K562 (cell line): Measurements from ENCODE around the gene VIPR2. TPM values are rescaled to one million over a fixed set of nuclear protein-coding genes. Genes with fewer than 3 reads are reported as not detected.

ENCODE experiments used
- ATAC-seq: fragments of 200-7000 bp; cut with Tn5 transposase; 3 replicates; pipeline ENCODE4 v1.9.1; 2020; ENCODE audit warnings: moderate library complexity
- BruUV-seq: library from RNA; stranded (reverse); fragments of 400-500 nt; replicated peaks from 2 replicates; lab custom pipeline; 2021; lab: Mats Ljungman, UMichigan
- CTCF ChIA-PET: fragments of 300-600 bp; formaldehyde crosslinking; extraction: SDS; loops from one replicate; lab custom pipeline; 2021; ENCODE audit warnings: low intra/inter-chr PET ratio; lab: Yijun Ruan, JAX
- POLR2A ChIA-PET: fragments of 300-600, 350-650 bp; sonication (Branson Sonifier 250); formaldehyde crosslinking; extraction: SDS; loops from one replicate; lab custom pipeline; 2021; ENCODE audit warnings: antibody characterized with exemption, inconsistent platforms; lab: Yijun Ruan, JAX
- DNase-seq, 4 experiments: peaks; one replicate each; pipeline versions ENCODE4 v3.0.0 to v3.0.0-alpha.2; 2011 to 2018; ENCODE audit warnings: low spot score in 3 of 4, mixed read lengths in 3 of 4; ENCODE audit errors: extremely low read depth in 1 of 4
- FAIRE-seq: peaks from 2 replicates; lab custom pipeline; 2011; peaks lifted over from hg19 to GRCh38; lab: Jason Lieb, UNC
- H2AFZ ChIP-seq: 2 replicates; pipeline ENCODE4 v1.6.0; 2011; ENCODE audit warnings: low read depth, low read length, control low read depth, inconsistent platforms
- H3K27ac ChIP-seq: fragments of 200-600 bp; 3 replicates; pipeline ENCODE4 v1.8.0; 2011; ENCODE audit warnings: low read depth, mild to moderate bottlenecking, control low read depth, inconsistent platforms, low read length, moderate library complexity, mixed read lengths; ENCODE audit errors: extremely low read depth
- H3K27me3 ChIP-seq, 2 experiments: fragments of 300-600 bp in 1 of 2; 2 replicates in 1 of 2; 3 replicates in 1 of 2; pipeline versions ENCODE4 v1.6.0 to v1.8.0; 2011; ENCODE audit warnings: inconsistent platforms in 2 of 2, low read length in 2 of 2, mild to moderate bottlenecking in 1 of 2, mixed read lengths in 1 of 2, moderate library complexity in 1 of 2; ENCODE audit not compliant: control insufficient read depth in 2 of 2, insufficient read depth in 2 of 2
- H3K36me3 ChIP-seq: fragments of 300-600 bp; 3 replicates; pipeline ENCODE4 v1.8.0; 2011; ENCODE audit warnings: mild to moderate bottlenecking, low read length, inconsistent platforms; ENCODE audit not compliant: control insufficient read depth, insufficient read depth
- H3K4me1 ChIP-seq, 2 experiments: fragments of 200-600 bp in 1 of 2; replicated peaks in 1 of 2; 2 replicates in 1 of 2; 3 replicates in 1 of 2; pipeline versions ENCODE4 v1.5.1 to v1.8.0; 2011; ENCODE audit warnings: inconsistent platforms in 2 of 2, low read length in 2 of 2, mild to moderate bottlenecking in 1 of 2, mixed read lengths in 1 of 2, moderate library complexity in 1 of 2; ENCODE audit not compliant: control insufficient read depth in 2 of 2, insufficient read depth in 2 of 2
- H3K4me2 ChIP-seq: 2 replicates; pipeline ENCODE4 v1.6.1; 2011; ENCODE audit warnings: low read length, control low read depth, inconsistent platforms, mixed read lengths; ENCODE audit not compliant: insufficient read depth
- H3K4me3 ChIP-seq: fragments of 200-600 bp; sonication (generic), shearing (Covaris generic); 2 replicates; pipeline ENCODE4 v1.5.1; 2016; ENCODE audit warnings: control low read depth, inconsistent platforms
- H3K79me2 ChIP-seq: fragments of 200-600 bp; 3 replicates; pipeline ENCODE4 v1.8.0; 2011; ENCODE audit warnings: low read length, inconsistent platforms; ENCODE audit not compliant: control insufficient read depth, insufficient read depth
- H3K9ac ChIP-seq, 2 experiments: 2 replicates each; pipeline versions ENCODE4 v1.6.0 to v1.6.1; 2011; ENCODE audit warnings: low read depth in 2 of 2, low read length in 2 of 2, control low read depth in 1 of 2, inconsistent platforms in 1 of 2, mild to moderate bottlenecking in 1 of 2, mixed read lengths in 1 of 2; ENCODE audit not compliant: insufficient read depth in 1 of 2
- H3K9me1 ChIP-seq: one replicate; pipeline ENCODE4 v1.6.0; 2011; ENCODE audit warnings: inconsistent platforms, mild to moderate bottlenecking, low read length, moderate library complexity; ENCODE audit not compliant: control insufficient read depth, insufficient read depth
- H3K9me3 ChIP-seq: replicated peaks from 2 replicates; pipeline ENCODE4 v1.5.1; 2011; ENCODE audit warnings: low read depth, low read length, inconsistent platforms; ENCODE audit not compliant: control insufficient read depth, insufficient read depth
- H4K20me1 ChIP-seq: replicated peaks from 2 replicates; pipeline ENCODE4 v1.6.1; 2011; ENCODE audit warnings: low read length, inconsistent platforms, mixed read lengths; ENCODE audit not compliant: control insufficient read depth, insufficient read depth
- BCOR ChIP-seq: fragments of 450-650 bp; IDR thresholded peaks from 2 replicates; pipeline ENCODE4 v1.6.1; 2016
- ZNF280A ChIP-seq: fragments of 450-650 bp; IDR thresholded peaks from 2 replicates; pipeline ENCODE4 v1.6.1; 2018; ENCODE audit warnings: mild to moderate bottlenecking, low read depth; ENCODE audit not compliant: partially characterized antibody
- WGBS: fragments of 100-300 bp; shearing (Covaris generic); methylation state at CpG from one replicate; pipeline ENCODE4 v1.1.6; 2016; ENCODE audit warnings: low coverage, mixed read lengths; ENCODE audit not compliant: insufficient coverage; ENCODE audit errors: missing lambda C conversion rate; 5-methylcytosine and 5-hydroxymethylcytosine counted together
- in situ Hi-C: fragments of 300-500 bp; cut with MboI; formaldehyde crosslinking; loops from 4 replicates; pipeline ENCODE4 v1.15.0; 2018; ENCODE audit warnings: inconsistent platforms, mixed read lengths
- intact Hi-C: fragments of 100-400 bp; cut with micrococcal nuclease; formaldehyde crosslinking; loops from 2 replicates; pipeline ENCODE4 v1.14.2; 2022
- polyA plus RNA-seq, 8 experiments: library from polyadenylated mRNA; depleted of rRNA in 4 of 8; stranded (reverse) in 5 of 8; unstranded in 3 of 8; fragments of >200 nt; fragmentation: Nextera tagmentation in 2 of 8; fragmentation: Illumina TruSeq in 1 of 8; extraction: Ambion mirVana in 2 of 8; extraction: Trizol in 1 of 8; gene quantifications; 2 replicates each; pipeline versions ENCODE4 v1.2.1 to v1.2.3, GENCODE V29; 2011 to 2014; ENCODE audit warnings: inconsistent platforms in 1 of 8, missing spikeins in 1 of 8
- total RNA-seq, 7 experiments: library from RNA; depleted of rRNA in 6 of 7; stranded (reverse); fragments of >200 nt in 6 of 7; fragmentation: Illumina TruSeq in 2 of 7; extraction: Trizol in 2 of 7; gene quantifications; 2 replicates each; pipeline versions ENCODE4 v1.2.1 to v1.2.3, GENCODE V29; 2011 to 2021; ENCODE audit warnings: low replicate concordance in 1 of 7
- TF ChIP-seq, protein P1 (sequence below): sonication (generic); formaldehyde crosslinking; IDR thresholded peaks from 2 replicates; pipeline ENCODE4 v1.9.0; 2022; ENCODE audit warnings: mild to moderate bottlenecking, missing genetic modification reagents
- TF ChIP-seq, protein P2 (sequence below), 2 experiments: fragments of 450-650 bp in 1 of 2; sonication (generic) in 1 of 2; formaldehyde crosslinking in 1 of 2; IDR thresholded peaks; 2 replicates each; pipeline versions ENCODE4 v1.7.1 to v1.9.0; 2016 to 2022; ENCODE audit warnings: inconsistent platforms in 1 of 2, mild to moderate bottlenecking in 1 of 2, missing genetic modification reagents in 1 of 2

Gene VIPR2
- total and polyA plus RNA-seq, 9 of the 15 experiments (the other 6 are each of a cell fraction or from before 2014, with no cell fraction given): 0.04 TPM; not detected in 8

DNA sequence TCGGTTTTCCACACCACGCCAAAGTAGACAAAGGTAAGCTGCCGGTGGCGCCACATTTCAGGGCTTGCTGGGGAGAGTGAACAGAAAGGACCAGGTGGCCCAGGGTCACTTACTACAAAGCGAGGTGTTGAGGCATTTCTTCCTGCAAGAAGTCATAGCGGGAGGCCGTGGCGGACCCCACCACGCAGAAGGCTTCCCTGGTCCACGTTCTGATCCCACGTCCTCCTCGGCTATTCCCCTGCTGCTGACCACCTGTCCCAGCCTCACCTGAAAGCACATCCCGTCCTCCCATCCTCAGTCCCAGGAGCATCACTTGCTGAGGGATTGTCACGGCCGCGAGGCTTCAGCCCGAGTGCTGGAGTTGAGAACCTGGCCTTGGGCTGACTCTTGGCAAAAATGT, 149.2 kb downstream of the VIPR2 start:
- no peak for DNase-seq
- ChIA-PET POLR2A (no interaction called here), CTCF (no interaction called here)
- Histone ChIP-seq H3K27me3 (peaks cover 66 to 82% of the 10 kb centered on the region in 2 experiments), H3K79me2 (no peaks in the 10 kb centered on the region), H3K9me1 (no peaks in the 10 kb centered on the region), H3K9me3 (peaks cover 4% of the 10 kb centered on the region), H3K4me2 (no peak overlapping the region), H3K4me3 (no peak overlapping the region), H2AFZ (no peak overlapping the region), H3K27ac (no peak overlapping the region), H3K4me1 (peaks cover 0 to 29% of the 10 kb centered on the region in 2 experiments; a peak in 2 of 5 replicates), H3K9ac (no peak overlapping the region), H4K20me1 (no peaks in the 10 kb centered on the region), H3K36me3 (no peaks in the 10 kb centered on the region)
- WGBS: 2% methylated on average over 17 of the region's 17 CpGs
- TF ChIP-seq, protein P1, sequence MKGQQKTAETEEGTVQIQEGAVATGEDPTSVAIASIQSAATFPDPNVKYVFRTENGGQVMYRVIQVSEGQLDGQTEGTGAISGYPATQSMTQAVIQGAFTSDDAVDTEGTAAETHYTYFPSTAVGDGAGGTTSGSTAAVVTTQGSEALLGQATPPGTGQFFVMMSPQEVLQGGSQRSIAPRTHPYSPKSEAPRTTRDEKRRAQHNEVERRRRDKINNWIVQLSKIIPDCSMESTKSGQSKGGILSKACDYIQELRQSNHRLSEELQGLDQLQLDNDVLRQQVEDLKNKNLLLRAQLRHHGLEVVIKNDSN (CRISPR knock-in tag): no peak
- TF ChIP-seq ZNF280A: no peak
- TF ChIP-seq, protein P2, sequence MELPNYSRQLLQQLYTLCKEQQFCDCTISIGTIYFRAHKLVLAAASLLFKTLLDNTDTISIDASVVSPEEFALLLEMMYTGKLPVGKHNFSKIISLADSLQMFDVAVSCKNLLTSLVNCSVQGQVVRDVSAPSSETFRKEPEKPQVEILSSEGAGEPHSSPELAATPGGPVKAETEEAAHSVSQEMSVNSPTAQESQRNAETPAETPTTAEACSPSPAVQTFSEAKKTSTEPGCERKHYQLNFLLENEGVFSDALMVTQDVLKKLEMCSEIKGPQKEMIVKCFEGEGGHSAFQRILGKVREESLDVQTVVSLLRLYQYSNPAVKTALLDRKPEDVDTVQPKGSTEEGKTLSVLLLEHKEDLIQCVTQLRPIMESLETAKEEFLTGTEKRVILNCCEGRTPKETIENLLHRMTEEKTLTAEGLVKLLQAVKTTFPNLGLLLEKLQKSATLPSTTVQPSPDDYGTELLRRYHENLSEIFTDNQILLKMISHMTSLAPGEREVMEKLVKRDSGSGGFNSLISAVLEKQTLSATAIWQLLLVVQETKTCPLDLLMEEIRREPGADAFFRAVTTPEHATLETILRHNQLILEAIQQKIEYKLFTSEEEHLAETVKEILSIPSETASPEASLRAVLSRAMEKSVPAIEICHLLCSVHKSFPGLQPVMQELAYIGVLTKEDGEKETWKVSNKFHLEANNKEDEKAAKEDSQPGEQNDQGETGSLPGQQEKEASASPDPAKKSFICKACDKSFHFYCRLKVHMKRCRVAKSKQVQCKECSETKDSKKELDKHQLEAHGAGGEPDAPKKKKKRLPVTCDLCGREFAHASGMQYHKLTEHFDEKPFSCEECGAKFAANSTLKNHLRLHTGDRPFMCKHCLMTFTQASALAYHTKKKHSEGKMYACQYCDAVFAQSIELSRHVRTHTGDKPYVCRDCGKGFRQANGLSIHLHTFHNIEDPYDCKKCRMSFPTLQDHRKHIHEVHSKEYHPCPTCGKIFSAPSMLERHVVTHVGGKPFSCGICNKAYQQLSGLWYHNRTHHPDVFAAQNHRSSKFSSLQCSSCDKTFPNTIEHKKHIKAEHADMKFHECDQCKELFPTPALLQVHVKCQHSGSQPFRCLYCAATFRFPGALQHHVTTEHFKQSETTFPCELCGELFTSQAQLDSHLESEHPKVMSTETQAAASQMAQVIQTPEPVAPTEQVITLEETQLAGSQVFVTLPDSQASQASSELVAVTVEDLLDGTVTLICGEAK (IDR thresholded peaks at IDR 0.05): no peak
- TF ChIP-seq, protein P2 (CRISPR knock-in tag; IDR thresholded peaks at IDR 0.05): no peak
- no peak for TF ChIP-seq BCOR
- intact Hi-C loops (no loop called here), in situ Hi-C loops (no loop called here)
- BruUV-seq: no TSS peak
- peak; percentile 31; the same call in 1 of the 3 replicates for ATAC-seq
- FAIRE-seq: no peak
